ENCODE data around the gene KCNQ1. TPM values are rescaled to one million over a fixed set of nuclear protein-coding genes. Genes with fewer than 3 reads are reported as not detected.

The KCNQ1 gene
- total and polyA plus RNA-seq, 2 experiments from 2014 or later: 0.45 to 0.87 TPM

DNA sequence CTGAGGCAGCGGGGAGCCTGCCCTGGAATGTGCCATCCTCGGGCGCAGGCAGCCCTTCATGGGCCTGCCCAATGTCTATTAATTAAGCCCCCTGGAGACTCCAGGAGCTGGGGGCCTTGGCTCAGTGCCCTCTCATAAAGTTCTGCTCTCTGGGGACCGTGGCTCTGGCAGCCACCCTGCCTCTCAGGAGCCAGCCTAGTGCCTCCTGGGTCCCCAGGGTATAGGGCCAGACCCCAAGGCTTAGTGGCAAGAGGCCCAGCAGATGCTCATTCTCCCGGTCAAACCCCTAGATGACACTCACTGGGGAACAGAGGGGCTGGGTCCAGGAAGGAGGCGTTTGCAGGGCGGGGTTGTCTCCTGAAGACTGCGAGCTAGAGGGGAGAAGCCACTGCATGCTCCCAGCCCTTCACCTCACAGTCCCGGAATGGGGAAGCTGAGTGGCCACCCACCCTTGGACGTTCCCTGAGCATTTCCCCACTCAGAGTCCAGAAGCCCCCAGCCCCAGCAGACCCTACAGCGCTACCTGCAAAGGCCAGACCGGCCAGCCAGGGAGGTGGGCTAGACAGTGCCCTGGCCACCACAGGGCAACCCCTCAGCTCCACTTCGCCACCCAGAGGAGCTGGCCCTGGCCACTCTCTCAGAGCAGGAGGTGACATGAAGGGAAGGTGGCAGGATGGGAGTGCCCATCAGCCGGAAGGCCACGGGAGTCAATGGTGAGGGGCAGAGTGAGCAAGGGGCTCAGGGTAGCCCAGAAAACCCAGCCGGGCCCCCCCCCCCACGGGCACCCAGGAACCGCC, 357.8 kb downstream of the KCNQ1 start:
- Histone ChIP-seq H3K4me2 (no peak overlapping the region), H3K4me3 (no peak overlapping the region), H2AFZ (no peak overlapping the region), H3K79me2 (replicated peaks; ENCODE audit: insufficient read depth) (no peaks in the 10 kb centered on the region), H3K4me1 (ENCODE audit: insufficient read depth) (no peaks in the 10 kb centered on the region; the same call in 1 of the 2 replicates), H3K27me3 (ENCODE audit: insufficient read depth) (peaks cover 2% of the 10 kb centered on the region; the same call in 1 of the 2 replicates), H3F3A (replicated peaks; ENCODE audit: low read depth) (no peaks in the 10 kb centered on the region), H3K36me3 (ENCODE audit: insufficient read depth) (no peaks in the 10 kb centered on the region), H4K20me1 (replicated peaks; ENCODE audit: insufficient read depth) (no peaks in the 10 kb centered on the region), H3K9me2 (ENCODE audit: insufficient read depth) (no peaks in the 10 kb centered on the region), H3K27ac (ENCODE audit: low read depth) (no peak overlapping the region)
- Mint-ChIP-seq H3K4me3 (no peak overlapping the region), H3K36me3 (ENCODE audit: low read depth) (peaks cover 4% of the 10 kb centered on the region; the same call in 2 of the 3 replicates), H3K4me1 (peaks cover 19% of the 10 kb centered on the region), H3K27me3 (ENCODE audit: insufficient read depth, low read depth, poor library complexity) (peaks cover 31% of the 10 kb centered on the region), H3K27ac (no peak overlapping the region), H3K9me3 (peaks cover 13% of the 10 kb centered on the region)
- ATAC-seq: no peak
- no peak for TF ChIP-seq CREB1 (CRISPR knock-in tag; IDR thresholded peaks at IDR 0.05; ENCODE audit: low read depth)
- TF ChIP-seq, protein P1, sequence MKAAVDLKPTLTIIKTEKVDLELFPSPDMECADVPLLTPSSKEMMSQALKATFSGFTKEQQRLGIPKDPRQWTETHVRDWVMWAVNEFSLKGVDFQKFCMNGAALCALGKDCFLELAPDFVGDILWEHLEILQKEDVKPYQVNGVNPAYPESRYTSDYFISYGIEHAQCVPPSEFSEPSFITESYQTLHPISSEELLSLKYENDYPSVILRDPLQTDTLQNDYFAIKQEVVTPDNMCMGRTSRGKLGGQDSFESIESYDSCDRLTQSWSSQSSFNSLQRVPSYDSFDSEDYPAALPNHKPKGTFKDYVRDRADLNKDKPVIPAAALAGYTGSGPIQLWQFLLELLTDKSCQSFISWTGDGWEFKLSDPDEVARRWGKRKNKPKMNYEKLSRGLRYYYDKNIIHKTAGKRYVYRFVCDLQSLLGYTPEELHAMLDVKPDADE (IDR thresholded peaks at IDR 0.05): no peak
- no peak for DNase-seq (ENCODE audit: low spot score)

DNA sequence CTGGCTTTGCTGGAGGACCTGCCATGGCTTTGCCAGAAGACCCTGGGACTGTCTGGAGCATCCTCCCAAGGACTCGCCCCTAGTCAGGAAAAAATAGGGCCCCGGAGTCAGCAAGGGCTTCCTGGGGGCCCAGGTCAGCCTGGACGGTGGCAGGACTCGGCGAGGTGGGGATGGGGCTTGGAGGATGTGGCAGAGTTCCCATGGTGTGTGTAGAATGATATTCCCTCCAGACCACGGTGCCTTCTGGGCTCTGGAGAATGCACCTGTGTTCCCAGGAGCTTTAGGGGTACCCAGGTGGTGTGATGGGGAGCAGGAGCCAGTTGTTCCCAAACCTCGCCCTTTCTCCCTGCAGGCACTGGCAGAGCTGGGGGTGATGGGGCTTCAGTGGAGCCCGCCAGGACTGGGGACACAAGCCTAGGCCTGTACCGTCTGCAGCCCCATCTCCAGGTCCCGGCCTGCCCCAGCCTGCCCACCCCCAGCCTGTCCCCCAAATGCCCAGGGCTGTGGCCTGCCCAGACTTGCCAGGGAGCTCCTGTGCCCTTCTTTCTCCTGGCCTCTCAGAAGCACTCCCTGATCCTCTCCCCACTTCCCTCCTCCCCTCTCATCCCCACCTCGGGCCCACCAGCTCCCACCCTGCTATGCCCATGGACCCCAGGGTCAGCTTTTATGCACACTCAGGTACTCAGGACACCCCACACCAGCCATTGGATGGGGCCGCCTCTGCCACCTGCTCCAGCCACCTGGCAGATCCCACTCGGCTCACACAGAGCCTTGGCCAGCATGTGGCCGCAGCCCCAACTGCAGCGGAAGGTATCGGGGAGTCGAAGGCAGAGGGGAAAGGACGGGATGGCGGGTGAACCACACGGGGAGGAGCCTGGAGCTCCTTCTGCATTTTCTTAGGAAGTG, 358.6 kb downstream of the KCNQ1 start:
- Histone ChIP-seq H3K4me1 (ENCODE audit: insufficient read depth) (no peaks in the 10 kb centered on the region; the same call in 1 of the 2 replicates), H3K9me2 (ENCODE audit: insufficient read depth) (no peaks in the 10 kb centered on the region), H2AFZ (no peak overlapping the region), H3K27me3 (ENCODE audit: insufficient read depth) (peaks cover 2% of the 10 kb centered on the region; the same call in 1 of the 2 replicates), H3K27ac (ENCODE audit: low read depth) (no peak overlapping the region), H3K79me2 (replicated peaks; ENCODE audit: insufficient read depth) (no peaks in the 10 kb centered on the region), H3F3A (replicated peaks; ENCODE audit: low read depth) (no peaks in the 10 kb centered on the region), H3K4me3 (no peak overlapping the region), H4K20me1 (replicated peaks; ENCODE audit: insufficient read depth) (no peaks in the 10 kb centered on the region), H3K36me3 (ENCODE audit: insufficient read depth) (no peaks in the 10 kb centered on the region), H3K4me2 (no peak overlapping the region)
- DNase-seq (ENCODE audit: low spot score): no peak
- H3K4me1 Mint-ChIP-seq: peaks cover 19% of the 10 kb centered on the region
- TF ChIP-seq, protein P1 (IDR thresholded peaks at IDR 0.05): no peak
- TF ChIP-seq, protein P2, sequence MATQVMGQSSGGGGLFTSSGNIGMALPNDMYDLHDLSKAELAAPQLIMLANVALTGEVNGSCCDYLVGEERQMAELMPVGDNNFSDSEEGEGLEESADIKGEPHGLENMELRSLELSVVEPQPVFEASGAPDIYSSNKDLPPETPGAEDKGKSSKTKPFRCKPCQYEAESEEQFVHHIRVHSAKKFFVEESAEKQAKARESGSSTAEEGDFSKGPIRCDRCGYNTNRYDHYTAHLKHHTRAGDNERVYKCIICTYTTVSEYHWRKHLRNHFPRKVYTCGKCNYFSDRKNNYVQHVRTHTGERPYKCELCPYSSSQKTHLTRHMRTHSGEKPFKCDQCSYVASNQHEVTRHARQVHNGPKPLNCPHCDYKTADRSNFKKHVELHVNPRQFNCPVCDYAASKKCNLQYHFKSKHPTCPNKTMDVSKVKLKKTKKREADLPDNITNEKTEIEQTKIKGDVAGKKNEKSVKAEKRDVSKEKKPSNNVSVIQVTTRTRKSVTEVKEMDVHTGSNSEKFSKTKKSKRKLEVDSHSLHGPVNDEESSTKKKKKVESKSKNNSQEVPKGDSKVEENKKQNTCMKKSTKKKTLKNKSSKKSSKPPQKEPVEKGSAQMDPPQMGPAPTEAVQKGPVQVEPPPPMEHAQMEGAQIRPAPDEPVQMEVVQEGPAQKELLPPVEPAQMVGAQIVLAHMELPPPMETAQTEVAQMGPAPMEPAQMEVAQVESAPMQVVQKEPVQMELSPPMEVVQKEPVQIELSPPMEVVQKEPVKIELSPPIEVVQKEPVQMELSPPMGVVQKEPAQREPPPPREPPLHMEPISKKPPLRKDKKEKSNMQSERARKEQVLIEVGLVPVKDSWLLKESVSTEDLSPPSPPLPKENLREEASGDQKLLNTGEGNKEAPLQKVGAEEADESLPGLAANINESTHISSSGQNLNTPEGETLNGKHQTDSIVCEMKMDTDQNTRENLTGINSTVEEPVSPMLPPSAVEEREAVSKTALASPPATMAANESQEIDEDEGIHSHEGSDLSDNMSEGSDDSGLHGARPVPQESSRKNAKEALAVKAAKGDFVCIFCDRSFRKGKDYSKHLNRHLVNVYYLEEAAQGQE (IDR thresholded peaks at IDR 0.05; ENCODE audit: unreplicated experiment): no peak
- H3K36me3 Mint-ChIP-seq (ENCODE audit: low read depth): peaks cover 4% of the 10 kb centered on the region; the same call in 2 of the 3 replicates
- H3K4me3 Mint-ChIP-seq: no peak overlapping the region
- peak; percentile 33 for ATAC-seq
- H3K9me3 Mint-ChIP-seq: peaks cover 13% of the 10 kb centered on the region
- no peak overlapping the region for H3K27ac Mint-ChIP-seq
- peaks cover 34% of the 10 kb centered on the region for H3K27me3 Mint-ChIP-seq (ENCODE audit: insufficient read depth, low read depth, poor library complexity)

Data from GM23338 (cell line).